GM12874 (cell line): ENCODE data around the gene PLXNA4.

ENCODE experiments used
- CTCF ChIP-seq: IDR thresholded peaks from 2 replicates; pipeline ENCODE4 v1.5.1; 2011; ENCODE audit warnings: low read depth, mild to moderate bottlenecking, control low read depth, low read length, moderate library complexity; ENCODE audit not compliant: insufficient read depth

Gene PLXNA4

GRCh38 chr7:132158166-132158565, 418.1 kb downstream of the PLXNA4 start:
- no peak for TF ChIP-seq CTCF

GRCh38 chr7:132155715-132156114, 420.6 kb downstream of the PLXNA4 start:
- no peak for TF ChIP-seq CTCF

- TF ChIP-seq CTCF, result no peak
Observed at GRCh38 chr7:132154695-132155471, 421.4 kb downstream of the PLXNA4 start.

GRCh38 chr7:132154248-132154647, 422.0 kb downstream of the PLXNA4 start:
- no peak for TF ChIP-seq CTCF

GRCh38 chr7:132152131-132152889, 424.0 kb downstream of the PLXNA4 start:
- TF ChIP-seq CTCF, result no peak

GRCh38 chr7:132150711-132151110, 425.6 kb downstream of the PLXNA4 start:
- TF ChIP-seq CTCF, result no peak

GRCh38 chr7:132149436-132150304, 426.6 kb downstream of the PLXNA4 start:
- no peak for TF ChIP-seq CTCF
